Effector memory CD4-positive, alpha-beta T cell (primary cell): ENCODE measurements around the gene TAS1R2.
"Not testable (repeated sequence)": the region's sequence is repeated elsewhere in the genome, so short reads cannot be mapped to it uniquely, and the experiment has no call there.

Experiments
- DNase-seq, 3 donors: peaks; one replicate each; pipeline ENCODE4 v3.0.0-alpha.2; 2020
- H3K27ac ChIP-seq: 2 replicates; pipeline ENCODE4 v1.7.0; 2013; ENCODE audit warnings: mild to moderate bottlenecking, low read length, moderate library complexity; ENCODE audit not compliant: insufficient read depth, poor library complexity, severe bottlenecking
- H3K27me3 ChIP-seq: replicated peaks from 2 replicates; pipeline ENCODE4 v1.7.0; 2013; ENCODE audit warnings: mild to moderate bottlenecking, low read length; ENCODE audit not compliant: insufficient read depth, control insufficient read depth, poor library complexity, severe bottlenecking
- H3K36me3 ChIP-seq: 2 replicates; pipeline ENCODE4 v1.7.0; 2013; ENCODE audit warnings: mild to moderate bottlenecking, low read length, moderate library complexity; ENCODE audit not compliant: control insufficient read depth, insufficient read depth
- H3K4me1 ChIP-seq: 2 replicates; pipeline ENCODE4 v1.7.0; 2013; ENCODE audit warnings: low read length, mild to moderate bottlenecking; ENCODE audit not compliant: control insufficient read depth, insufficient read depth, poor library complexity, severe bottlenecking
- H3K4me3 ChIP-seq: 2 replicates; pipeline ENCODE4 v1.7.0; 2013; ENCODE audit warnings: low read length, low read depth, mild to moderate bottlenecking; ENCODE audit not compliant: insufficient read depth, poor library complexity, severe bottlenecking
- H3K9me3 ChIP-seq: 2 replicates; pipeline ENCODE4 v1.7.0; 2013; ENCODE audit warnings: mild to moderate bottlenecking, low read length, moderate library complexity; ENCODE audit not compliant: control insufficient read depth

Gene TAS1R2

GRCh38 chr1:18870595-18870865 is 11.1 kb upstream of the TAS1R2 start:
- H3K4me3 ChIP-seq, DNase-seq, H3K27ac ChIP-seq: not testable (repeated sequence)

GRCh38 chr1:18869847-18870594 is 10.6 kb upstream of the TAS1R2 start:
- no peak overlapping the region for H3K27ac ChIP-seq
- H3K27me3 ChIP-seq: no peaks in the 10 kb centered on the region
- no peak for DNase-seq
- no peaks in the 10 kb centered on the region for H3K36me3 ChIP-seq
- H3K4me1 ChIP-seq: no peaks in the 10 kb centered on the region
- H3K9me3 ChIP-seq: no peaks in the 10 kb centered on the region
- H3K4me3 ChIP-seq: no peak overlapping the region

More at GRCh38 chr1:18870595-18870865, 11.1 kb upstream of the TAS1R2 start:
- not testable (repeated sequence) for H3K27me3 ChIP-seq, H3K4me1 ChIP-seq, H3K9me3 ChIP-seq, H3K36me3 ChIP-seq

GRCh38 chr1:18868801-18869424 is 9.5 kb upstream of the TAS1R2 start:
- no peak for DNase-seq
- Histone ChIP-seq H3K4me1 (no peaks in the 10 kb centered on the region), H3K36me3 (no peaks in the 10 kb centered on the region), H3K27ac (no peak overlapping the region), H3K4me3 (no peak overlapping the region), H3K27me3 (no peaks in the 10 kb centered on the region), H3K9me3 (no peaks in the 10 kb centered on the region)

GRCh38 chr1:18868354-18868753 is 8.9 kb upstream of the TAS1R2 start:
- Histone ChIP-seq H3K36me3 (no peaks in the 10 kb centered on the region), H3K4me1 (no peaks in the 10 kb centered on the region), H3K27me3 (no peaks in the 10 kb centered on the region), H3K9me3 (no peaks in the 10 kb centered on the region), H3K4me3 (no peak overlapping the region), H3K27ac (no peak overlapping the region)
- DNase-seq: no peak

- DNase-seq: no peak
- no peaks in the 10 kb centered on the region for H3K4me1 ChIP-seq
- H3K9me3 ChIP-seq: no peaks in the 10 kb centered on the region
- no peak overlapping the region for H3K4me3 ChIP-seq
- H3K27me3 ChIP-seq: no peaks in the 10 kb centered on the region
- H3K36me3 ChIP-seq: no peaks in the 10 kb centered on the region
- no peak overlapping the region for H3K27ac ChIP-seq
Measured at GRCh38 chr1:18866846-18867245, 7.4 kb upstream of the TAS1R2 start.

- H3K4me1 ChIP-seq: no peaks in the 10 kb centered on the region
- H3K9me3 ChIP-seq: no peaks in the 10 kb centered on the region
- no peaks in the 10 kb centered on the region for H3K27me3 ChIP-seq
- H3K27ac ChIP-seq: no peak overlapping the region
- DNase-seq: no peak
- H3K36me3 ChIP-seq: no peaks in the 10 kb centered on the region
- H3K4me3 ChIP-seq: no peak overlapping the region
Measured at GRCh38 chr1:18866314-18866713, 6.9 kb upstream of the TAS1R2 start.

- no peak for DNase-seq
- H3K9me3 ChIP-seq: no peaks in the 10 kb centered on the region
- H3K27ac ChIP-seq: no peak overlapping the region
- H3K36me3 ChIP-seq: no peaks in the 10 kb centered on the region
- no peaks in the 10 kb centered on the region for H3K4me1 ChIP-seq
- no peak overlapping the region for H3K4me3 ChIP-seq
- no peaks in the 10 kb centered on the region for H3K27me3 ChIP-seq
Measured at GRCh38 chr1:18865176-18865575, 5.7 kb upstream of the TAS1R2 start.

GRCh38 chr1:18861590-18861989 is 2.1 kb upstream of the TAS1R2 start:
- Histone ChIP-seq H3K36me3 (no peaks in the 10 kb centered on the region), H3K4me1 (no peaks in the 10 kb centered on the region), H3K27me3 (no peaks in the 10 kb centered on the region), H3K27ac (no peak overlapping the region), H3K4me3 (no peak overlapping the region), H3K9me3 (no peaks in the 10 kb centered on the region)
- no peak for DNase-seq

- H3K36me3 ChIP-seq: no peaks in the 10 kb centered on the region
- no peaks in the 10 kb centered on the region for H3K9me3 ChIP-seq
- no peak overlapping the region for H3K4me3 ChIP-seq
- no peaks in the 10 kb centered on the region for H3K27me3 ChIP-seq
- DNase-seq: no peak
- H3K4me1 ChIP-seq: no peaks in the 10 kb centered on the region
- no peak overlapping the region for H3K27ac ChIP-seq
Measured at GRCh38 chr1:18861082-18861481, 1.6 kb upstream of the TAS1R2 start.

- Histone ChIP-seq H3K27me3 (no peaks in the 10 kb centered on the region), H3K9me3 (no peaks in the 10 kb centered on the region), H3K36me3 (no peaks in the 10 kb centered on the region), H3K27ac (no peak overlapping the region), H3K4me1 (no peaks in the 10 kb centered on the region), H3K4me3 (no peak overlapping the region)
- DNase-seq: no peak
Measured at GRCh38 chr1:18858070-18858688, 1.3 kb downstream of the TAS1R2 start.
